Fibroblast of pulmonary artery (primary cell): ENCODE results near the gene CUL4A.
"Not testable (repeated sequence)": the region's sequence is repeated elsewhere in the genome, so short reads cannot be mapped to it uniquely, and the experiment has no call there.

Experiments
- DNase-seq: peaks from one replicate; pipeline ENCODE4 v3.0.0-alpha.2; 2010; ENCODE audit warnings: low read depth
- H3K4me3 ChIP-seq: replicated peaks from 2 replicates; pipeline ENCODE4 v1.5.1; 2011; ENCODE audit warnings: low read depth, mild to moderate bottlenecking, control low read depth, low read length, moderate library complexity
- TF ChIP-seq, protein P1 (sequence below): IDR thresholded peaks from 2 replicates; pipeline ENCODE4 v1.5.1; 2011; ENCODE audit warnings: mild to moderate bottlenecking, control low read depth, low read length, inconsistent platforms; ENCODE audit errors: missing control alignments

Gene CUL4A

DNA sequence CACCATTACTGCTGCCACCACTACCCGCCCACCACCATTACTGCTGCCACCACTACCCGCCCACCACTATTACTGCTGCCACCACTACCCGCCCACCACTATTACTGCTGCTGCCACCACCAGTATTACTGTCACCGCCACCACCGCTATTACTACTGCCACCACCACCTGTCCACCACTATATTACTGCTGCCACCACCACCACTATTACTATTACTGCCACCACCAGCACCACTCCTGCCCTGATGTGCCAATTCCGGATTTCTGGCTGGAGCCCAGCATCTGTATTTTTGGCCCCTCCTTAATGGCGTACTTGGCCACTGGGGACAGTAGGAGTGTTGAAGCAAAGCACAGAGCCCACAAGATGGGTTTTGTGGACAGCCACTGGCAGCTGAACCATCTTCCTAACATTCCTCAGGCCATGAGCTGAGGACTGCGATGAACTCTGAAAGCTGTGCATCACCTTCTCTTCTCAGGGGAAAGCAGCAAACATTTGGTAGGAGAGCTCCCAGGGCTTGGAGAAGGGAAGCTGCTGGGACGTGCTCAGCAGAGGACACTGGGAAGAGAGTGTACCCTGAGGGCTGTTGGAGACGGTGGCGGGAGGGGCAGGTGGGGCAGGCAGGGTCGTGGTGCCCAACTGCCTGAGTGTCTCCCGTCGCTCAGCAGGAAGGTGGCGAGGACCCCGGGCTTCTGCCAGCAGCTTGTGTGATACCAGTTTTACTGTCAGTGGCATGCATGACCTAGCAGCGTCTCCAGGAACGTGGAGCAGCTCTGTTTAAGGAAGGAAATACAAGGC is 23.0 kb downstream of the CUL4A start:
- no peak overlapping the region for H3K4me3 ChIP-seq
- TF ChIP-seq, protein P1, sequence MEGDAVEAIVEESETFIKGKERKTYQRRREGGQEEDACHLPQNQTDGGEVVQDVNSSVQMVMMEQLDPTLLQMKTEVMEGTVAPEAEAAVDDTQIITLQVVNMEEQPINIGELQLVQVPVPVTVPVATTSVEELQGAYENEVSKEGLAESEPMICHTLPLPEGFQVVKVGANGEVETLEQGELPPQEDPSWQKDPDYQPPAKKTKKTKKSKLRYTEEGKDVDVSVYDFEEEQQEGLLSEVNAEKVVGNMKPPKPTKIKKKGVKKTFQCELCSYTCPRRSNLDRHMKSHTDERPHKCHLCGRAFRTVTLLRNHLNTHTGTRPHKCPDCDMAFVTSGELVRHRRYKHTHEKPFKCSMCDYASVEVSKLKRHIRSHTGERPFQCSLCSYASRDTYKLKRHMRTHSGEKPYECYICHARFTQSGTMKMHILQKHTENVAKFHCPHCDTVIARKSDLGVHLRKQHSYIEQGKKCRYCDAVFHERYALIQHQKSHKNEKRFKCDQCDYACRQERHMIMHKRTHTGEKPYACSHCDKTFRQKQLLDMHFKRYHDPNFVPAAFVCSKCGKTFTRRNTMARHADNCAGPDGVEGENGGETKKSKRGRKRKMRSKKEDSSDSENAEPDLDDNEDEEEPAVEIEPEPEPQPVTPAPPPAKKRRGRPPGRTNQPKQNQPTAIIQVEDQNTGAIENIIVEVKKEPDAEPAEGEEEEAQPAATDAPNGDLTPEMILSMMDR: no peak
- no peak for DNase-seq

DNA sequence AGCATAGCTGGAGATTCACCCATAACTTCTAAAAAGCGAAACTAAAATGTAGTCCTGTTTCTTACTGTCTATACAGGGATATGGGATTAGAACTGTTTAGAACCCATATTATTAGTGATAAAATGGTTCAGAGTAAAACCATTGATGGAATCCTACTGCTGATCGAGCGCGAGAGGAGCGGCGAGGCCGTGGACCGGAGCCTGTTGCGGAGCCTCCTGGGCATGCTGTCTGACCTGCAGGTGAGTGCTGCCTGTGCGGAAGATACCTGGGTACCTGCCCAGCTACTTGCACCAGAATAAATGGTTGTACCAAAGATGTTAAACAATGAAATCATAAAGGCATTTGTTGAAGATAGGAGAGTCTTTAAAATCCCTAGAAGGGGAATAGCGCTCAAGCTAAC is 23.7 kb downstream of the CUL4A start:
- no peak overlapping the region for H3K4me3 ChIP-seq
- DNase-seq: no peak
- TF ChIP-seq, protein P1: no peak

DNA sequence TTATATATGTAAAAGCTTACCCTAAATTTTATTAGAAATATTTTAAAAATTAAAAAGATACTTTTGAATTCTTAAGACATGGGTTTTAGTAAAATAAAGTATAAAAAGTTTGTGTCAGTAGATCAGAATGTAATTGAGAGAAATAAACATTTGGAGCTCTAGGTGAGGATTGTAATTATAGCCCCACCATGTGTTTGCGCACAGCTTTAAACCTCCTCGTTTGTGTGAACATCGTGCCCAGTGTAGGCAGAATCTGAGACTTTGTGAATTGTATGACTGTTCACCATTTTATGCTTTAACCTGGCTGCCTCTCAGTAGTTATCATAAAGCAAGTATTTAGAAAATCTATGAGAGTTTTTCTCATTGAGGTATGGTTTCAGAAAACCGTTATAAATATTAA is 29.1 kb downstream of the CUL4A start:
- TF ChIP-seq, protein P1: no peak
- DNase-seq: no peak
- no peak overlapping the region for H3K4me3 ChIP-seq

DNA sequence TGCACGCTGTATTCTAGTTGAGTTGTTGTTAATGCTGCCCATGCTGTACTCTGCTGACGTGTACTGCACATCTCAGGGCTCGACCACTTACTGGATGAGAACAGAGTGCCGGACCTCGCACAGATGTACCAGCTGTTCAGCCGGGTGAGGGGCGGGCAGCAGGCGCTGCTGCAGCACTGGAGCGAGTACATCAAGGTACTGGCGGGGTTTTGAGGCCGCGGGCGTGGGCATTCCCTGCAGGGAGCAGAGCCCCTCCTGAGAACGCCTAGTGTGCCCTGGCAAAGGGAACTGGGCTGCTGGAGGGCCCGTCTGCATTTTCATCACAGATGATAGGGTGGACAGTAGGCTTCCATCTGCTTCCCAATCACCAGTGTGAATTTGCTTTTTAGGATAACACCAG is 29.9 kb downstream of the CUL4A start:
- no peak for DNase-seq
- TF ChIP-seq, protein P1: no peak
- no peak overlapping the region for H3K4me3 ChIP-seq

DNA sequence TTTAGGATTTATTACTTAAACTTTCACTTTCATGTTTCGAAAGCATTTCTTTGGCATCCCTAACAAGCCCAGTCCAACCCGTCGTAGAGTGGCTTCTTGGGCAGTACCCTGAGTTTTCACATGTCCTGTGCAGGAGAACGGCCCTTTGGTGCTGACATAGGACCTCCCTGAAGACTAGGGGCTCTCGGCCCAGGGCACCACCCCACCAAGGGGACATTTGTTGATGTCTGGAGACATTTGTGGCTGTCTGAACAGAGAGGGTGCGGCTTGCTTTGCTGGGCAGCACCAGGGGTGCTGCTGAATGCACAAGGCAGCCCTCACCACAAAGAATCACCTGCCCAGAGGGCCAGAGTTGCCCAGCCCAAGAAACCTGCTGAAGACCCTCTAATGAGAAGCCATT is 30.6 kb downstream of the CUL4A start:
- no peak overlapping the region for H3K4me3 ChIP-seq
- no peak for DNase-seq
- TF ChIP-seq, protein P1: no peak

DNA sequence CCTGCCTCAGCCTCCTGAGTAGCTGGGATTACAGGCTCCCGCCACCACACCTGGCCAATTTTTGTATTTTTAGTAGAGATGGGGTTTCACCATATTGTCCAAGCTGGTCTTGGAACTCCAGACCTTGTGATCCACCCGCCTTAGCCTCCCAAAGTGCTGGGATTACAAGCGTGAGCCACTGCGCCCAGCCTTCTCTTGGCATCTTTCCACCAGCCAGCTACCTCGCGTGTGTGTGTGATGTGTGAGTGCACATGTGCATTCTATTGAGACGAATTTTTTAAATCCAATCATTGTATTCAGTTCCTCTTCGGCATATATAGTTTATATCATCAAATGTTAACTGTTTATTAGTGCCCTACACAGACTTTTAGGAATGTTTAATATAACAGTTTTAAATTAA is 32.2 kb downstream of the CUL4A start:
- DNase-seq, H3K4me3 ChIP-seq: not testable (repeated sequence)

DNA sequence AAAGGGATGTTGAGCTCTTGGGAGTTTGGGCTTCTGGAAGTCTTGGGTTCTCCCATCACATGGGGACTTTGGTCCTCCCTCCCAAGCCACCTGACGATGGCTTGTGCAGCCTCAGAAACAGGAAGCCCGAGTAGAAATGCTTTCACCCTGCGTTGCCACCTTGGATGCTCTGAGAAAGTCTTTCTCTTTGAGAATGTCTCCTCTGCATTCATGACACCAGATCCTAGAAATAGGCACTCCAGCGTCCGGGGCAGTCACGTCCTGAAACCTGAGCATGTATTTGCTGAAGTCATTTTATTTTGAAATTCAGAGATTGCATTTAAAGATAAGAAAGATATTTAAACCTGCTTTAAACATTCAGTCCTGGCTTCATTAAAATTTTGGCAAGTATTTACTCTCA is 34.4 kb downstream of the CUL4A start:
- DNase-seq: no peak
- no peak overlapping the region for H3K4me3 ChIP-seq
- TF ChIP-seq, protein P1: no peak
